Spleen (tissue), 7 donors: ENCODE results near the gene TRPM5.

Experiments
- CTCF ChIP-seq, 11 experiments: fragments of 200-600 bp in 7 of 11; fragments of 450-650 bp in 4 of 11; sonication (generic) in 4 of 11; IDR thresholded peaks in 8 of 11; conservative IDR thresholded peaks in 3 of 11; 1 replicate in 7 of 11; 2 replicates in 4 of 11; pipeline versions ENCODE4 v1.4.0 to v1.8.0; 2016 to 2021; ENCODE audit warnings: antibody characterized with exemption in 11 of 11, inconsistent platforms in 4 of 11, mild to moderate bottlenecking in 1 of 11
- POLR2A ChIP-seq, 3 donors: fragments of 450-650 bp; IDR thresholded peaks; one replicate each; pipeline ENCODE4 v1.5.1; 2017; ENCODE audit warnings: antibody characterized with exemption in 3 of 3, mild to moderate bottlenecking in 1 of 3
- POLR2AphosphoS5 ChIP-seq, 3 donors: sonication (generic); formaldehyde crosslinking; IDR thresholded peaks; one replicate each; pipeline ENCODE4 v1.5.1; 2017; ENCODE audit warnings: antibody characterized with exemption in 3 of 3
- donor health status: DM: no; HTN: no; CAD: no; lungs with moderate emphysema.
- donor health status: DM: no; HTN: no; CAD: no.
- donor health status: DM: no; HTN: no; CAD: no.

GRCh38 chr11:2410616-2411015 lies 33.7 kb downstream of the TRPM5 start:
- TF ChIP-seq CTCF (IDR thresholded peaks at IDR 0.05 in 8 of 11, conservative IDR thresholded peaks at IDR 0.05 in 3 of 11) (no peak), POLR2AphosphoS5 (IDR thresholded peaks at IDR 0.05) (no peak), POLR2A (IDR thresholded peaks at IDR 0.05) (no peak)
